Measurements from ENCODE around the gene ELAVL1. TPM values are rescaled to one million over a fixed set of nuclear protein-coding genes. Genes with fewer than 3 reads are reported as not detected.

The ELAVL1 gene
- total and polyA plus RNA-seq, 10 donors, result 13.5 to 66.7 (median 29.9) TPM

- intact Hi-C loops (cut with DNase I; ENCODE audit: low total_unique reads), result no loop called here
- no peak for DNase-seq
- TF ChIP-seq POLR2AphosphoS5 (IDR thresholded peaks at IDR 0.05) (no peak), POLR2A (IDR thresholded peaks at IDR 0.05) (no peak)
- TF ChIP-seq, protein P1, sequence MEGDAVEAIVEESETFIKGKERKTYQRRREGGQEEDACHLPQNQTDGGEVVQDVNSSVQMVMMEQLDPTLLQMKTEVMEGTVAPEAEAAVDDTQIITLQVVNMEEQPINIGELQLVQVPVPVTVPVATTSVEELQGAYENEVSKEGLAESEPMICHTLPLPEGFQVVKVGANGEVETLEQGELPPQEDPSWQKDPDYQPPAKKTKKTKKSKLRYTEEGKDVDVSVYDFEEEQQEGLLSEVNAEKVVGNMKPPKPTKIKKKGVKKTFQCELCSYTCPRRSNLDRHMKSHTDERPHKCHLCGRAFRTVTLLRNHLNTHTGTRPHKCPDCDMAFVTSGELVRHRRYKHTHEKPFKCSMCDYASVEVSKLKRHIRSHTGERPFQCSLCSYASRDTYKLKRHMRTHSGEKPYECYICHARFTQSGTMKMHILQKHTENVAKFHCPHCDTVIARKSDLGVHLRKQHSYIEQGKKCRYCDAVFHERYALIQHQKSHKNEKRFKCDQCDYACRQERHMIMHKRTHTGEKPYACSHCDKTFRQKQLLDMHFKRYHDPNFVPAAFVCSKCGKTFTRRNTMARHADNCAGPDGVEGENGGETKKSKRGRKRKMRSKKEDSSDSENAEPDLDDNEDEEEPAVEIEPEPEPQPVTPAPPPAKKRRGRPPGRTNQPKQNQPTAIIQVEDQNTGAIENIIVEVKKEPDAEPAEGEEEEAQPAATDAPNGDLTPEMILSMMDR (IDR thresholded peaks at IDR 0.05 in 8 of 11, conservative IDR thresholded peaks at IDR 0.05 in 3 of 11), result no peak
- Histone ChIP-seq H3K27ac (peak overlapping the region in 2 of 8 donors; percentile 28 to 41), H3K9me3 (no peaks in the 10 kb centered on the region), H3K27me3 (replicated peaks in 1 of 7) (no peaks in the 10 kb centered on the region), H3K4me1 (peaks cover 0 to 16% (median 7%) of the 10 kb centered on the region in 6 donors), H3K36me3 (peaks cover 0 to 12% (median 1%) of the 10 kb centered on the region in 6 donors), H3K4me3 (no peak overlapping the region)
- 3 to 18% (median 11%) methylated on average over 3 of the region's 3 CpGs for WGBS, 5 donors
Measured at GRCh38 chr19:7953060-7953459, 52.4 kb downstream of the ELAVL1 start.

DNA sequence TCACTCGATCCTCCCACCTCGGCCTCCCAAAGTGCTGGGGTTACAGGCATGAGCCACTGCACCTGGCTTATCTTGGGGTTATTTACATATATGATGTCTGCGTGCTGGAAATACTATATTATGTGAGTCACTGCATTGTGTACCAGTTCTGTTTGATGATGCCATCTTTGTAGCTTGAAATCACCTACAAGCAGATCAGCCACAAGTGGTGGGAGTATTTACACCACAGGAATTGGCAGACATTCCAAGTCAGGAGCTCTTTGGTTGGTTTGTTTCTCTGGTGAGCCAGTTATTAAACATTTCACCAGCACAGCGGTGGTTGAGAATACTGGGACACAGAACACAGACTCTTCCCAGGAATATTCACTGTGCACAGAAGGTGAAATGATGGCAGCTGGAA is 57.5 kb downstream of the ELAVL1 start:
- 88 to 98% (median 91%) methylated on average over 4 of the region's 4 CpGs for WGBS, 5 donors
- no peaks in the 10 kb centered on the region for H3K27me3 ChIP-seq (replicated peaks in 1 of 7)
- no peaks in the 10 kb centered on the region for H3K9me3 ChIP-seq
- no peaks in the 10 kb centered on the region for H3K36me3 ChIP-seq
- DNase-seq, result no peak
- no peak overlapping the region for H3K27ac ChIP-seq
- H3K4me3 ChIP-seq, result no peak overlapping the region
- no peak for TF ChIP-seq POLR2AphosphoS5 (IDR thresholded peaks at IDR 0.05)
- TF ChIP-seq, protein P1 (IDR thresholded peaks at IDR 0.05 in 8 of 11, conservative IDR thresholded peaks at IDR 0.05 in 3 of 11), result no peak
- no peak for TF ChIP-seq POLR2A (IDR thresholded peaks at IDR 0.05)
- intact Hi-C loops (cut with DNase I; ENCODE audit: low total_unique reads), result loop anchor here (5.0 to 10.0 kb wide), 2 partner anchors 57 to 304 kb away; partner anchors contain the start of gene ELAVL1
- H3K4me1 ChIP-seq, result peaks cover under 1 to 30% (median 20%) of the 10 kb centered on the region in 6 donors

DNA sequence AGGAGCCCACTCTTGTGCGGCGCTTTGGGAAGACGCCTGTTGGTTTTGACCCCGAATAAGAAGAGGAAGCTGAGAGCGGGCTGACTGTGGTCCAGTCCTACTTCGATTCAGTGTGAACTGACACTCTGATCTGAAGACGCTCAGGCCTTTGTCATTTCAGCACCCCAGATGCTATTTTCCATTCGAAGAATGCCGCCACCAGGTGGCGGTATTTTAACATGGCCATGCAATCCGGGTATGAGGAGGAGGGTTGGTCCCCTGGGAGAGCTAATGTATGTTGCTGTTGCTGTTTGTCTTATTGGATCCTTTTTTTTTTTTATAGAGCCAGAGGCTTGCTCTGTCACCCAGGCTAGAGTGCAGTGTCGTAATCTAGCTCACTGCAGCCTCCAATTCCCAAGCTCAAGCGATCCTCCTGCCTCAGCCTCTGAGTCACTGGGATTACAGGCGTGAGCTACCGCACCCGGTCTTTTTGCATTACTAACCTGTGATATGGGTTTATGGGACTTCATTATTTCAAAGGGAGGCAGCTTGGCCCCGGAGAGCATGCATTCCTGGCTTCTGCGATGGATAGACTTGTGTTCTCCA is 61.2 kb downstream of the ELAVL1 start:
- no peaks in the 10 kb centered on the region for H3K27me3 ChIP-seq (replicated peaks in 1 of 7)
- H3K36me3 ChIP-seq, result peaks cover 0 to 23% (median 18%) of the 10 kb centered on the region in 6 donors
- no peaks in the 10 kb centered on the region for H3K9me3 ChIP-seq
- WGBS, 5 donors, result 26 to 30% (median 28%) methylated on average over 15 to 18 of the region's 18 CpGs
- peak overlapping the region; percentile 57 to 94 (median 73) for H3K4me3 ChIP-seq
- intact Hi-C loops (cut with DNase I; ENCODE audit: low total_unique reads), result loop anchor here (10.0 kb wide), 1 partner anchor 61 kb away; the partner anchor contains the start of gene ELAVL1
- DNase-seq, result peak; percentile 91
- H3K27ac ChIP-seq, result peak overlapping the region; percentile 82 to 98 (median 96)
- TF ChIP-seq POLR2A (IDR thresholded peaks at IDR 0.05) (no peak), POLR2AphosphoS5 (IDR thresholded peaks at IDR 0.05) (no peak)
- TF ChIP-seq, protein P1 (IDR thresholded peaks at IDR 0.05 in 8 of 11, conservative IDR thresholded peaks at IDR 0.05 in 3 of 11), result peak; percentile 68 to 93 (median 87)
- H3K4me1 ChIP-seq, result peaks cover 5 to 53% (median 33%) of the 10 kb centered on the region in 6 donors

- WGBS, 5 donors, result 0% methylated on average over 23 to 56 of the region's 56 CpGs
- intact Hi-C loops (cut with DNase I; ENCODE audit: low total_unique reads), result loop anchor here (10.0 kb wide), 1 partner anchor 61 kb away; the partner anchor contains the start of gene ELAVL1
- Histone ChIP-seq H3K27ac (peak within 1 kb of the TSS; percentile 82 to 98 (median 96)), H3K36me3 (peaks cover 0 to 29% (median 22%) of the 10 kb centered on the region in 6 donors), H3K27me3 (replicated peaks in 1 of 7) (no peaks in the 10 kb centered on the region), H3K4me1 (peaks cover 5 to 59% (median 33%) of the 10 kb centered on the region in 6 donors), H3K9me3 (no peaks in the 10 kb centered on the region), H3K4me3 (peak within 1 kb of the TSS; percentile 57 to 94 (median 78))
- DNase-seq, result peak; percentile 99
- TF ChIP-seq, protein P1 (IDR thresholded peaks at IDR 0.05 in 8 of 11, conservative IDR thresholded peaks at IDR 0.05 in 3 of 11), result no peak
- TF ChIP-seq POLR2AphosphoS5 (IDR thresholded peaks at IDR 0.05) (peak; percentile 94 to 96 (median 96)), POLR2A (IDR thresholded peaks at IDR 0.05) (peak; percentile 50 to 78 (median 57))
Measured at GRCh38 chr19:7943444-7944176, 61.8 kb downstream of the ELAVL1 start, which contains the start of gene TIMM44. Gene TIMM44, minus strand, starts transcription at chr19:7943666. Its CDS starts 15 bp downstream, at chr19:7943651.
